SU-DHL-6 (cell line): ENCODE data around the gene NMNAT2.

Experiments
- H2AFZ ChIP-seq: fragments of 200-600 bp; sonication (generic); 2 replicates; pipeline ENCODE4 v1.6.1; 2014; ENCODE audit warnings: low read depth, mild to moderate bottlenecking, moderate library complexity, mixed read lengths, antibody characterized with exemption, low read length; ENCODE audit not compliant: severe bottlenecking
- H3F3A ChIP-seq: fragments of 200-600 bp; shearing (Covaris generic); 2 replicates; pipeline ENCODE4 v1.6.0; 2016; ENCODE audit warnings: antibody characterized with exemption, mild to moderate bottlenecking; ENCODE audit not compliant: insufficient read depth
- H3K27ac ChIP-seq: fragments of 200-600 bp; sonication (generic); 2 replicates; pipeline ENCODE4 v1.5.1; 2016; ENCODE audit warnings: low read depth, mild to moderate bottlenecking, low read length, moderate library complexity, mixed read lengths
- H3K27me3 ChIP-seq: fragments of 200-600 bp; sonication (generic), shearing (Covaris generic); 2 replicates; pipeline ENCODE4 v1.6.0; 2014; ENCODE audit warnings: mild to moderate bottlenecking, low read length
- H3K36me3 ChIP-seq: fragments of 200-600 bp; sonication (generic); 2 replicates; pipeline ENCODE4 v1.6.1; 2014; ENCODE audit warnings: mild to moderate bottlenecking, low read length, mixed read lengths
- H3K4me2 ChIP-seq: fragments of 300-600, 200-600 bp; shearing (Covaris generic), sonication (generic); 2 replicates; pipeline ENCODE4 v1.6.0; 2014; ENCODE audit warnings: low read length, low read depth, mild to moderate bottlenecking; ENCODE audit not compliant: poor library complexity, severe bottlenecking
- H3K4me3 ChIP-seq: fragments of 200-600 bp; sonication (generic); 2 replicates; pipeline ENCODE4 v1.5.1; 2014; ENCODE audit warnings: antibody characterized with exemption, low read length, mild to moderate bottlenecking, mixed read lengths; ENCODE audit not compliant: insufficient read depth, poor library complexity, severe bottlenecking
- H3K79me2 ChIP-seq: fragments of 200-600 bp; sonication (generic); 2 replicates; pipeline ENCODE4 v1.6.1; 2014; ENCODE audit warnings: mild to moderate bottlenecking, low read length, moderate library complexity; ENCODE audit not compliant: insufficient read depth
- H3K9ac ChIP-seq: fragments of 200-600 bp; sonication (generic); 2 replicates; pipeline ENCODE4 v1.7.0; 2014; ENCODE audit warnings: mild to moderate bottlenecking, low read length
- H3K9me2 ChIP-seq: fragments of 200-600 bp; sonication (generic); replicated peaks from 2 replicates; pipeline ENCODE4 v1.6.1; 2014; ENCODE audit warnings: low read length; ENCODE audit not compliant: insufficient read depth
- H3K9me3 ChIP-seq: fragments of 200-600 bp; sonication (generic); 2 replicates; pipeline ENCODE4 v1.6.1; 2014; ENCODE audit warnings: low read length, mixed read lengths; ENCODE audit not compliant: insufficient read depth
- H4K20me1 ChIP-seq: fragments of 200-600 bp; sonication (generic); 2 replicates; pipeline ENCODE4 v1.6.1; 2014; ENCODE audit warnings: low read depth, mild to moderate bottlenecking, antibody characterized with exemption, low read length, moderate library complexity, mixed read lengths
- CTCF ChIP-seq: fragments of 200-600 bp; sonication (generic); IDR thresholded peaks from one replicate; pipeline ENCODE4 v1.5.1; 2017; ENCODE audit warnings: antibody characterized with exemption, mild to moderate bottlenecking, low read length, moderate library complexity; ENCODE audit not compliant: insufficient read depth, poor library complexity, severe bottlenecking
- EZH2phosphoT487 ChIP-seq: fragments of 200-600 bp; sonication (generic), shearing (Covaris generic); conservative IDR thresholded peaks from 2 replicates; pipeline ENCODE4 v1.6.1; 2018; ENCODE audit warnings: mild to moderate bottlenecking, antibody characterized with exemption, low read length, moderate library complexity, mixed read lengths

The NMNAT2 gene

DNA sequence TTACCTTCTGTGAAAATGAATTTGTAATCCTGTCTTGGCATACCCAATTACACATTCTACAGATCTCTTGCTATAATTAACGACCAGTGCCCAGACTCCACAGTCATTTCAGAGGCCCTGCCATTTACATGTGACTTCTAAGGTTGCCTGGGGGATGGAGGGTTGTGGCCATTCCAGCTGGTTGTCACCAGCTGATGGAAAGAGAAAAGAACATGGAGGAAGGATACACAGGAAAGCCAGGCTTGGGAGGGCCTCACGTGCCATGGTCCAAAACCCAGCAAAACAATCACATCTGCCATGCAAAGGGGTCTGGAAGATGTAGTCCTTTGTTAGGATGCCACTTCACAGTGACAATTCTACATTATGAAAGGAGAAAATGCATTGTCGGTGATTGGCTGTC is 172.8 kb downstream of the NMNAT2 start:
- Histone ChIP-seq H3K36me3 (no peaks in the 10 kb centered on the region), H2AFZ (no peak overlapping the region), H3F3A (no peaks in the 10 kb centered on the region), H3K9ac (no peak overlapping the region), H3K4me2 (no peak overlapping the region), H4K20me1 (no peaks in the 10 kb centered on the region), H3K27ac (no peak overlapping the region), H3K9me3 (no peaks in the 10 kb centered on the region), H3K9me2 (no peaks in the 10 kb centered on the region), H3K79me2 (no peaks in the 10 kb centered on the region), H3K4me3 (no peak overlapping the region), H3K27me3 (no peaks in the 10 kb centered on the region)
- TF ChIP-seq EZH2phosphoT487 (no peak), CTCF (no peak)

DNA sequence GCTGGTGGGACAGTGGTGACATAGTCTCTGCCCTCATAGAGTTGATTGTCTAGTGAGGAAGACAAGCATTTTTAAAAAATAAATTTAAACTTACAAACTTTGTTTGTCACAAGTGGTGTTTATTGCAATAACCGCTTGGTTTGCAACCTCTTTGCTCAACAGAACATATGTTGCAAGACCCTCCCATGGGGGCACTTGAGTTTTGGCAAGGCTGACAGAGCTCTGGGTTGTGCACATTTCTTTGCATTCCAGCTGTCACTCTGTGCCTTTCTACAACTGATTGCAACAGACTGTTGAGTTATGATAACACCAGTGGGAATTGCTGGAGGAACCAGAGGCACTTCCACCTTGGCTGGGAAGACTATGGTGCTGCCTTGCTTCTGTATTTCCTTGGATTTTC is 173.7 kb downstream of the NMNAT2 start:
- no peaks in the 10 kb centered on the region for H3K36me3 ChIP-seq
- H3K4me3 ChIP-seq: no peak overlapping the region
- no peaks in the 10 kb centered on the region for H3K9me2 ChIP-seq
- H4K20me1 ChIP-seq: no peaks in the 10 kb centered on the region
- H3K27ac ChIP-seq: no peak overlapping the region
- no peak for TF ChIP-seq EZH2phosphoT487
- no peak for TF ChIP-seq CTCF
- no peak overlapping the region for H3K9ac ChIP-seq
- no peak overlapping the region for H3K4me2 ChIP-seq
- no peaks in the 10 kb centered on the region for H3K79me2 ChIP-seq
- no peaks in the 10 kb centered on the region for H3K9me3 ChIP-seq
- no peak overlapping the region for H2AFZ ChIP-seq
- H3F3A ChIP-seq: no peaks in the 10 kb centered on the region
- H3K27me3 ChIP-seq: no peaks in the 10 kb centered on the region

GRCh38 chr1:183243161-183244050 is 174.8 kb downstream of the NMNAT2 start:
- Histone ChIP-seq H3K4me2 (no peak overlapping the region), H3K9ac (no peak overlapping the region), H3K27ac (no peak overlapping the region), H3K27me3 (no peaks in the 10 kb centered on the region), H3K36me3 (no peaks in the 10 kb centered on the region), H3K9me2 (no peaks in the 10 kb centered on the region), H3K4me3 (no peak overlapping the region), H4K20me1 (no peaks in the 10 kb centered on the region), H3K79me2 (no peaks in the 10 kb centered on the region), H3K9me3 (no peaks in the 10 kb centered on the region), H3F3A (no peaks in the 10 kb centered on the region), H2AFZ (no peak overlapping the region)
- TF ChIP-seq CTCF: no peak
- TF ChIP-seq EZH2phosphoT487: no peak
